Central memory CD4-positive, alpha-beta T cell (primary cell): ENCODE measurements around the gene TIAM2.

ENCODE experiments used
- DNase-seq: peaks from one replicate; pipeline ENCODE4 v3.0.0; 2022

The TIAM2 gene

DNA sequence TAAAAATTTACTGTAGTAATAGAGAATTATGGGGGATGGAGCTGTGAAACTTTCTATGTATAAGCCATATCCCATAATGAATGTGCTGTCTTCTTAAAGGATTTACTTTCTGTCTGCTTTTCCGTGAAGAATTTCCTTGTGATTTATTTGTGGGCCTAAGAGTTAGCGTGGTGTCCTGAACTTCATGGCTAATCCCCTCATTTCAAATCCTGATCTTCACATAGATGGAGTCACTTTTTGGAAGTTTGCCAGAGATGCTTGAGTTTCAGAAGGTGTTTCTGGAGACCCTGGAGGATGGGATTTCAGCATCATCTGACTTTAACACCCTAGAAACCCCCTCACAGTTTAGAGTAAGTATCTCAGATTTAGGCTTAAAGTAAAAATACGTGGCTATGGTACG lies 249.3 kb downstream of the TIAM2 start:
- DNase-seq, result no peak

DNA sequence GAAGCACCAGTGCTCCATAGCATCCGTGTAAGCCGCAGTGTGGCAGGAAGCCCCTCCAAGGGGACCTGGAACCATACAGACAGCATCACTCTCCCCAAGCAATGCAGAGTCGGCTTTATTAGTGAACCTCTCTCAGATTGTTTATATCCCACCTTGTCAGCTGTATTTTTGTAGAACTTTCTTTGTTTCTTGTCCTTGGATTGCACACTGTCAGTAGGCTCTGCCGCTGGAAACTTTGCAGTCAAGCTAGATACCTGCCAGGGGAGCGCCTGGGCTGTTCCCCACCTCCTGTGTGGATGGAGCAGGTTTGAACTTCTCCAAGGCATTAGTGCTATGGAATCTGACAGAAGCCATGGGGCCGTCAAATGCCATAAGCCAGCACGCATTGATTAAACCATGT lies 250.1 kb downstream of the TIAM2 start:
- DNase-seq, result no peak

DNA sequence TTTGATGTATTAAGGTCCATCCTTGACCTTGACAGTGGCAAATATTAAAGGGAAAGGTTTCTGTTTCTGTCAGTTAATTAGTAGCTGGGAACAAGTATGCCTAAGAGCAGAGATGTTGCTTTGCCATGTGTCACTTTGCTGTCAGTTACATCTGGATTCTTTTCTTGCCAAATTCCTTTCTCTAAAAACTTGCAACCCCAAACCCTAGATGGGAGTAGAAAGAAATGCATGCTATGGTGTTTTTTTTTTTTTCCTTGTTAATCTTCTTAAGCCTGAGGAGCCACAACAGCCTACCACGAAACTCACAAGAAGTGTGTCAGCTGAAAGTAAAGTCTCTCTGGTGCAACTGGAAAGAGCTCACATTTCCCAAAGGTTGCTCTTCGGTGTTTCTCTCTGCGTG lies 250.7 kb downstream of the TIAM2 start:
- no peak for DNase-seq

DNA sequence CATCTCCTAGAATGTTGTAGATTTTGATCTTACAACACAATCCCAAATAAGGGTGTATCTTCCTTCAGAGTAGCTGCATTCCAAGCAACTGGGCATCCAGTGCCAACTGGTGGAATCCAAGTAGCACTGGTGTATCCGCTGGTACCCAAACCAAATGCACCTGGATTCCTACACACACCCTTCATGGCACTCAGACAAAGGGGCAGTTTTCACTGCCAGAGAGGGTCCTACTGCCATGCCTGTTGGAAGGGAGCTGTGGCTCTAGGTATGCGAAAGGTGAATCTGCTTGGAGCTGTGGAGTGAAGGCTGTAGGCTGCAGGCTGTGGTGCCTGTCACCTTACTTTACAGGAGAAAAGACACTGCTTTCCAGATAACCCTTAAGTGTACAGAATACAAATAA lies 251.7 kb downstream of the TIAM2 start:
- DNase-seq, result no peak

DNA sequence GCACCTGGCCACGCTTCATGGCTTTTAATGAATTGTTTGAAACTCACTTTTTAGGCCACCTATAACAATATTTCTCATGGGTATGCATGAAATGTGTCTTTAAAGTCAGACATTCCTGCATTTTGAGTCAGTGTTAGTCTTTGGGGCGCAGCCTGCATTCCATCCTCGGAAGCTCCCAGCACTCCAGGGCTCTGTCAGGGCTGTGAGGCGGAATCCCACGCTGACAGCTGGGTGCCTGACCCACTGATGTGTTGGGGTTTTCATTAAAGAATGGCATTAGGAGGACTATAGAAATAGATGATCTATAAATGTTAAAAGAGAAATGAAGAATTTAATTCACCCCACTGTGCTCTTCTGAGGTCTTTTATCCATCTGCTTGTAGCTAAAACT lies 252.5 kb downstream of the TIAM2 start:
- DNase-seq, result no peak

DNA sequence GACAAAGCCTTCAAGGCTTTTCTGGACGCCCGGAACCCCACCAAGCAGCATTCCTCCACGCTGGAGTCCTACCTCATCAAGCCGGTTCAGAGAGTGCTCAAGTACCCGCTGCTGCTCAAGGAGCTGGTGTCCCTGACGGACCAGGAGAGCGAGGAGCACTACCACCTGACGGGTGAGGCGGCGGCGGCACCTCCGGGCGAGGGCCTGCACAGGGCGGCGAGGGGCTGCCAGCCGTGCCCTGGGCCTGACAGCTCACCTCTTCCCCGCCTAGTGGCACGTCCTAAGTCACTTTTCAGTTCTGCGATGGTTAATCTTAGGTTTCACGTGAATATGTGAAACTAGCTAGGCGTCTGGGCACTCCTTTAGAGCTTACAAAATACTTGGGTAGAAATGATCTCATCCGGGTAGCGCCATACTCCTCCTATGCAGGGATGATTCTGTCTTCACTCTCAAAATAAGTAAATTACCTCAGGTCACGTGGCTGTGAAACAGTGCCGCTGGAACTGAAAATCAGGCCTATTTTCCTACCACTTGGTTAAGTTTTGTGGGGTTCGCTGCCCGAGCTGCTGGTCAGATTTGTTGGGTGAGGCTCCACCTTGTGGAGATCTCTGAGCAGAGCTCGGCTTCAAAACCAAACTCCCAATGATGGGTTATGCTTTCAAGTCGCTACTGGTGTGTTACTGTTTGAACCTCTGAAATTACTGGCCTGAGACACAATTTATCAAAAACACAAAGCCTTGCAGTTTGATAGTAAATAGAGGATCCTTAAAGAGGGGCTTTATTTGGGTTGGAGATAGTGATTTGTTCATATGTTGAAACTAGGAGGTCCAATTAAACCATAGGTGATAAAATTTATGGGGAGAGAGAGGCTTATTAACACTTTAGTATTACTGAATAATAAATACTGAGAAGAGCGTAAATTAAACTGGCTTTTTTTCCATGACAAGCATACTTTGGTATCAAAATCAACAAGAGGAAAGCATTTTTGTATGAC lies 253.2 kb downstream of the TIAM2 start:
- DNase-seq, result no peak

DNA sequence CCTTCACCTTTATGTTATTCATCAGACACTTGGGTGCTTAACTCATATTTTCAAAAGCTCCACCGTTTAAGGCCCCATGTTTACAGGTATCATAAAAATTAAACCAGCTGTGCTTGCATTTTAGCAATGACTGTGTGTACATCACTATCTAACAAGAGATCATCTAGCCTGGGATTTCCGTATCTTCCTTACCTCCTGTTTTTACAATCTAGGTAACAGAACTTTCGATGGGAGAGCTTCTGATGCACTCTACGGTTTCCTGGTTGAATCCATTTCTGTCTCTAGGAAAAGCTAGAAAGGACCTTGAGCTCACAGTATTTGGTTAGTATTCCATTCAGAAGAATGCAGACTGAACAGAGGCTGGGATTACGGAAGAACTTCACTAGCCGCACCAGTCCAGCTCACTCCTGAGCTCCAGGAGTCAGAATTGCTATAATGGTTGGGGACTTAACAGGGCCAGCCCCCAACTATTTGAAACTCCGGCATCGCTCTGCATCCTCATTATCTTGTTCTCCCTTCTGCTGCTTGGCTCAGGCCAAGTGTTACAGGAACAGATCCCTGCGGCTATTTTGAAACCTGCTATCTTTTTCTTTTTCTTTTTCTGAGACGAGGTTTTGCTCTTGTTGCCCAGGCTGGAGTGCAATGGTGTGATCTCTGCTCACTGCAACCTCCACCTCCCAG lies 255.7 kb downstream of the TIAM2 start:
- no peak for DNase-seq

- DNase-seq, result no peak
These were observed 257.5 kb downstream of the TIAM2 start for GRCh38 chr6:155252581-155252980.

DNA sequence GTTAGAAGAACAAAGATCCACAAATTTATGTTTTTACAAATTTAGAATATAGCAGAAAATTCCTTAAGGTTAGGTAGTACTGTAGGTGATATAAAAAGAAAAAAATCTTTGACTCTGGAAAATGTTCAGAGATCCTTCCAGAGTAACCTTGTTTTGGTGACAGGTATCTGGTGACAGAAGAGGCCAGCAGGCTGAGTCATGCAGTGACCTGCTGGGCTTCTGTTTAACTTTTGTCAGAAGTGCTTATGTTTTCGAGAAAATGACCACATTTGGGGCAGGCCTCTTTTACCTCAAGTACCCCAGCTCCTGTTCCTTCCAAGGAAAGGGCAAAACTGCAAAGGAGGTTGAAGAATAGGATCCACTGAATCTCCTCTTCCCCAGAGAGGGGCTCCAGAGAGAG lies 258.2 kb downstream of the TIAM2 start:
- no peak for DNase-seq

GRCh38 chr6:155254139-155254538 lies 259.0 kb downstream of the TIAM2 start:
- DNase-seq, result no peak

DNA sequence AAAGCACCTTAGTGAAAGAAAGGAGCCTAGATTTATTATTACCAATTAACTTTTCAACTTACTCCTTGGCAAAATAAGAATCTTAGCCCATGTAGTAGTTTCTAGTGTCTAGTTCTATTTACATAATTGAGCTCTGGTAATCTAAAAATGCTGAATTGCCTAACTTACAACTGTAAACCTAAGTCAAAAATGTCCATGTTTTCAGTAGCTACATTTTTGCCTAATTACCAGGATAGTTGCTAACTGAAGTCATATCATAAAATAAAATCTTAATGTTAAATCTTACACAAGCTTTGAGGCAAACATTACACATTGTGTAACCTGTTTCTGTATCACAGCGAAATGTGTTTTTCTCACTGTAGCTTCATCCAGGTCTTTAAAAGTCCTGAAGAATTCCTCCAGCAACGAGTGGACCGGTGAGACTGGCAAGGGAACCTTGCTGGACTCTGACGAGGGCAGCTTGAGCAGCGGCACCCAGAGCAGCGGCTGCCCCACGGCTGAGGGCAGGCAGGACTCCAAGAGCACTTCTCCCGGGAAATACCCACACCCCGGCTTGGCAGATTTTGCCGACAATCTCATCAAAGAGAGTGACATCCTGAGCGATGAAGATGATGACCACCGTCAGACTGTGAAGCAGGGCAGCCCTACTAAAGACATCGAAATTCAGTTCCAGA lies 261.1 kb downstream of the TIAM2 start:
- DNase-seq, result no peak

- DNase-seq, result no peak
These were observed 262.7 kb downstream of the TIAM2 start for GRCh38 chr6:155257796-155258195.

- DNase-seq, result no peak
These were observed 264.1 kb downstream of the TIAM2 start for GRCh38 chr6:155259204-155259603.

GRCh38 chr6:155259897-155260296 lies 264.8 kb downstream of the TIAM2 start:
- no peak for DNase-seq

GRCh38 chr6:155260686-155261085 lies 265.6 kb downstream of the TIAM2 start:
- no peak for DNase-seq

- no peak for DNase-seq
These were observed 266.2 kb downstream of the TIAM2 start for GRCh38 chr6:155261111-155261900.

DNA sequence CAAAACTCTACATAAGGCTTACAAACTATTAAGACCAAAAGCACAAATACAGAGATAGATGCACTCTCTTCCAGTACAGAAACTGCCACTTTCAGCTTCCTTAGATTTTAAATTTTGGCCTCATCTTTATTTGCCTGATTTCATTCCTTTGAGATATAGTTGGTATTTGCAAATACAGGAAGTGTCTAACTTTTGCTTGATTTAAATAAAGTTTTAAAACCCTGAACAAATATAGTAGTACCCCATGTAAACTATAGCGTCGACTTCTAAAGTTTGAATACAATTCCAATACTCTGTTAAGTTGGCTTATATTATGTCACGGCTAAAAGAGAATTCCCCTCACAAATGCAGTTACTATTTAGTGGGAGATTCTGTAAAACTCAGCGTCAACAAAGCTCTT lies 267.5 kb downstream of the TIAM2 start:
- DNase-seq, result no peak

DNA sequence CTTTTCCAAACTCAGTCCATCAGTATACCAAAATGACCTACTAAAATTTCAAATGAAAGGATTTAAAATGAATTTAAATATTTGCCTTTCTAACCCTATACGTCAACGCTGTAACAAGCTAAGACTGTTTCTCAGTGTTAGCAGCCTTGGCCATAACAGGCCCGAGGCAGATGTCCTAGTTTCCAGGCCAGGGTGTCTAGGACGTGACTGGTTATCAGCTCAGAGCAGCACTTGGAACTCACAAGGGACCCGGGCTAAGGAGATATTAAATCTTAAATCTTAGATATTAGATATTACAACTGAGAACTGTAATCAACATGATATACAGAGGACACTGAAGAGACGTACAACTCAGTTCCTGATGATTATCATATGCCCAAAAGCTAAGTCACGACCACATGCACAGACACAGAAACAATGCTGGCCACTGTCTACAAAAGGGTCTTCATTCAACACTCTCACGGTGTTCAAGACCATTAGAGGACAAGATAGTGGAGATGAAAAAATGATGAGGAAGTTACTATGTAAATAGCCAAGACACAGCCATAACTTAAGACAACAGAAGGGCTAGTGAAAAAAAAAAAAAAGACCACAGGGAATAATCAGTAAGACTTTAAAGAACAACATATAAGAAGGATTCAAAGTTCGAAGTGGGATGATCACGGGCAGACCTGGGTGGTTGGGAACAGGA lies 268.4 kb downstream of the TIAM2 start, which contains the start of gene CLDN20:
TSS of gene CLDN20 (plus strand) at position 641 of the 691 bp plus-strand sequence. CDS start 11,707 bp downstream, outside the sequence.
- no peak for DNase-seq

DNA sequence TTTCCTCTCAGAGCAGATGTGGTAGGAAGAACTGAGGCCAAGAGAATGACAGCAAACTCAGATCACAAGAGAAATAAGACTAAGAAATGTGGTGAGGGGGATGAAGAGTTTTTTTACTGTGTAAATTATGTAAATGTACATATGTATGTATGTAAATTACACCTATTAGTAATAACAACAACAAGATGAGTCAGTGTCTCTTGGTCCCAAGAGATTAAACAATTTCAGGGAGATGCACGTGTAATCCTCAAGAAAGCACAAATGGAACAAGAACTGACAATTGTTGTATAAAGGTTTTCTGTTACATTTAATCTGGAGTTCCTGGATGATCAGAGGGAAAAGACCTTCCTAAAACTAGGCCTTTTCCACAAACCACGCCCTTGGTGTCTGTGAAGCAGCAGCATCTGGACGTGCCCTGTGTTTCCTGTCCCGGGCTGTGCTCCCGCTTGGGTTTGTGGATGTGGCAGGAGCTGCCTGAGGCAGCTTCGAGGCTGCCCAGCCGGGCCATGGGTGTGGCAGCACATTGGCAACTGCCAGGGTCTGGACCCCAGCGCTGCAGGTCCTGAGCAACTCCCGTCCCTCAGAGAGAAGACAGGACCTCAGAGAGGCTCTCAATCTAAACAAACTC lies 269.7 kb downstream of the TIAM2 start:
- DNase-seq, result no peak

DNA sequence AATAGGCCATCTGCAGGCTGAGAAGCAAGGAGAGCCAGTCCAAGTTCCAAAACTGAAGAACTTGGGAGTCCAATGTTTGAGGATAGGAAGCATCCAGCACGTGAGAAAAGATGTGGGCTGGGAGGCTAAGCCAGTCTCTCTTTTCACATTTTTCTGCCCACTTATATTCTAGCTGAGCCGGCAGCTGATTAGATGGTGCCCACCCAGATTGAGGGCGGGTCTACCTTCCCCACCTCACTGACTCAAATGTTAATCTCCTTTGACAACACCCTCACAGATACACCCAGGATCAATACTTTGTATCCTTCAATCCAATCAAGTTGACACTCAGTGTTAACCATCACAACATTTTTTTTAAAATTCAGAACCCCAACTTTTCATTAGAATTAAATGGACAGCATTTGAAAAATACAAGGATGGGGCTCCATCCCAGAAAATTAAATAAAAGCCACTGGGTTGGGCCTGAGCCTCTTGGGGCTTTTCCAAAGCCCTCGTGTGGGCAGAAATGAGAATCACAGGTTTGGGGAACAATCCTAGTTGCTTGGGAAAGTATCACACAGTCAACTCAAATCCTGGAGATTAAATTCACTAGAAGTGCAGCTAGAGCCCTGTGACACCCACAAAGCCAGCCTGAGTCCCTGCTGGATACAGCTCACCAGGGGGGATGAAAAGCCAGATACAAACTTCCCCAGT lies 270.9 kb downstream of the TIAM2 start:
- DNase-seq, result no peak

- no peak for DNase-seq
These were observed 272.3 kb downstream of the TIAM2 start for GRCh38 chr6:155267411-155267810.
